Adipocyte (in vitro differentiated cells): ENCODE measurements around the gene DCST2.
"Not testable (repeated sequence)": the region's sequence is repeated elsewhere in the genome, so short reads cannot be mapped to it uniquely, and the experiment has no call there.

ENCODE experiments used
- DNase-seq: peaks from one replicate; pipeline ENCODE4 v3.0.0-alpha.2; 2015; ENCODE audit warnings: low read depth
- H3K27me3 ChIP-seq: replicated peaks from 2 replicates; pipeline ENCODE4 v1.7.0; 2013; ENCODE audit warnings: mild to moderate bottlenecking, low read length, moderate library complexity; ENCODE audit not compliant: control insufficient read depth, insufficient read depth
- H3K36me3 ChIP-seq: 2 replicates; pipeline ENCODE4 v1.7.0; 2013; ENCODE audit warnings: low read length, mild to moderate bottlenecking, moderate library complexity; ENCODE audit not compliant: control insufficient read depth, insufficient read depth, severe bottlenecking
- H3K4me1 ChIP-seq: 2 replicates; pipeline ENCODE4 v1.7.0; 2013; ENCODE audit warnings: mild to moderate bottlenecking, low read length, moderate library complexity; ENCODE audit not compliant: control insufficient read depth, insufficient read depth
- H3K4me3 ChIP-seq: 2 replicates; pipeline ENCODE4 v1.7.0; 2013; ENCODE audit warnings: mild to moderate bottlenecking, low read length, moderate library complexity
- H3K9ac ChIP-seq: 2 replicates; pipeline ENCODE4 v1.7.0; 2013; ENCODE audit warnings: mild to moderate bottlenecking, low read length, moderate library complexity
- H3K9me3 ChIP-seq: 2 replicates; pipeline ENCODE4 v1.7.0; 2013; ENCODE audit warnings: mild to moderate bottlenecking, low read length, moderate library complexity; ENCODE audit not compliant: control insufficient read depth

The DCST2 gene

DNA sequence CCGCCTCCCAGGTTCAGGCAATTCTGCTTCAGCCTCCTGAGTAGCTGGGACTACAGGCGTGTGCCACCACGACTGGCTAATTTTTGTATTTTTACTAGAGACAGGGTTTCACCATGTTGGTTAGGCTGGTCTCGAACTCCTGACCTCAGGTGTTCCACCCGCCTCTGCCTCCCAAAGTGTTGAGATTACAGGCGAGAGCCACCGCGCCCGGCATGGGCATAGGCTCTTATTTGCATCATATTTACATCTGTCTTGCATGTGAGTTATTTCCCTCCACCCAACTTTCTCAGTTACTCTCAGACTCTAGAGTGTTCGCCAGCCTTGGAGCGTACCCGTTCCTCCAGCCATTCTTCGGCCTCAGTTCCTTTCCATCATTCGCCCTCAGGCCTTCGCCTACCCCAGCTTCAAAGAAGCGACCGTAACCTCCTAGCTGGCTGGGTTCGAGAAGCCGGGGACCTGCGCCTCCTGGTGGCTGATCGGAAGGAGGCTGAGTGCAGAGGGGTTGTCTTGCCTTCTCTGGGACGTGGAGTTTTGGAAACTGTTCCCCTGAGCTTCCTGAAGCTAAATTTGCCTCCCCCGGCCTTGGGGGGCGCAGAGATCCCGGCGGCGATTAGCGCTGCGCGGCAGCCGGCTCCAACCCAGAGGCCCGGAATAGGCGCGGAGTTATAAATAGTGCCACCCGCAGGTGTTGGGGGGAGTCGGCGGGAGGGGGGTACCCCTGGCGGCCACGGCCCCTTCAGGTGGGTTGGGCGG, 34.6 kb downstream of the DCST2 start:
- H3K36me3 ChIP-seq: no peaks in the 10 kb centered on the region
- DNase-seq: peak; percentile 82
- no peaks in the 10 kb centered on the region for H3K9me3 ChIP-seq
- peaks cover 26% of the 10 kb centered on the region for H3K4me1 ChIP-seq
- peak overlapping the region; percentile 22 for H3K9ac ChIP-seq
- peak overlapping the region; percentile 62 for H3K4me3 ChIP-seq
- no peaks in the 10 kb centered on the region for H3K27me3 ChIP-seq

DNA sequence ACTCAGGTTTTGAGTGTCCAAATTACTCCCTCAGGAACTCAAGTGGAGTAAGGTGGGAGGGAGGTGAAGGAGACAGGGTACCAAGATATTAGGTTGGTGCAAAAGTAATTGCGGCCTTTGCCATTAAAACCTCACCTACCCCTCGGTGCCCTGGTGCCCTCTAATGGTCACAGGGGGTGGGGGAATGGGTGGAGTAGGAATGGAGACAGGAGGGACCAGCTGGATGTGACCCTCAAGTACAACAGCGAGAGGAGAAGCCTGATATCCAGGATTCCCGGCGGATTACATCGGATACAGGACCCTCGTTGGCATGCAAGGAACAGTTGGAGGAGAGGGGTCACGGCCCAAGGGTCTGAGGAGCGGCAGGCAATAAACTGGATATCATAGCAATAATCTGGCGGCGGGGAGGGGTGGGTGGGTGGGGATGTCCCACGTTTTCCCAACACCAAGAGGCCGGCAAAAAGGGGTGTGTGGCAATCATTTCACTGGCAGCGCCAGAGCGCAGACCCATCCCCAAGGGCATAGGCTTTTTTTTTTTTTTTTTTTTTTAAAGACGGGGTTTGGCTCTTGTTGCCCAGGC, 35.3 kb downstream of the DCST2 start:
- no peaks in the 10 kb centered on the region for H3K36me3 ChIP-seq
- no peak for DNase-seq
- H3K9ac ChIP-seq: no peak overlapping the region
- H3K9me3 ChIP-seq: no peaks in the 10 kb centered on the region
- peaks cover 26% of the 10 kb centered on the region for H3K4me1 ChIP-seq
- no peak overlapping the region for H3K4me3 ChIP-seq
- no peaks in the 10 kb centered on the region for H3K27me3 ChIP-seq

DNA sequence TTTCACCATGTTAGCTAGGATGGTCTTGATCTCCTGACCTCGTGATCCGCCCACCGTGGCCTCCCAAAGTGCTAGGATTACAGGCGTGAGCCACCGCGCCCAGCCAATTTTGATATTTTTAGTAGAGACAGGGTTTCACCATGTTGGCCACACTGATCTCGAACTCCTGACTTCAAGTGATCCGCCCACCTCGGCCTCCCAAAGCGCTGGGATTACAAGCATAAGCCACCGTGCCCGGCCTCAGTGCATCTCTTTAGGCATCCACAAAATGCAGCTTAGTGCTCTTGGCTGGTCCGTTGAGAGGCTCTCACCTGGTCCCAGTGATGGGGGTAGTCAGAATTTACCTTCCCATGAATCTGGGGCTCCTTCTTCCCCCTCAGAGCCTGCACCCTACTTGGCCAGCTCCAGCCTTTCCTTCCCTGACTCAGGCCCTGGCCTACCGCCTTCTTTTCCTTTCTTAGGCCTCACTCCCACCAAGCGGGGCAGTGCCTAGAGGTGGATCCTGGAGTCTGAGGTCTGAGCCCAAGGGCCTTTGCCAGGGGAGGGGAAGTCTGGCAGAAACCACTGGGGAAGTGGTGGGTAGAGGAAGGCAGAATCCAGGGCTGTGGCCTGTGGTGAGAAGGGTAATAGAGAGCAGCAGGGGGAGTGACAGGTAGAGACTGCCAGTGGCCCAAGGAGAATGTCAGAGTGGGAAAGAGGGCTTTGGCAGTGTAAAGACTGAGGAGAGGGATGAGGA, 36.4 kb downstream of the DCST2 start:
- peaks cover 32% of the 10 kb centered on the region for H3K4me1 ChIP-seq
- no peak for DNase-seq
- no peak overlapping the region for H3K4me3 ChIP-seq
- no peaks in the 10 kb centered on the region for H3K9me3 ChIP-seq
- H3K27me3 ChIP-seq: no peaks in the 10 kb centered on the region
- H3K9ac ChIP-seq: peak overlapping the region; percentile 34
- H3K36me3 ChIP-seq: no peaks in the 10 kb centered on the region

DNA sequence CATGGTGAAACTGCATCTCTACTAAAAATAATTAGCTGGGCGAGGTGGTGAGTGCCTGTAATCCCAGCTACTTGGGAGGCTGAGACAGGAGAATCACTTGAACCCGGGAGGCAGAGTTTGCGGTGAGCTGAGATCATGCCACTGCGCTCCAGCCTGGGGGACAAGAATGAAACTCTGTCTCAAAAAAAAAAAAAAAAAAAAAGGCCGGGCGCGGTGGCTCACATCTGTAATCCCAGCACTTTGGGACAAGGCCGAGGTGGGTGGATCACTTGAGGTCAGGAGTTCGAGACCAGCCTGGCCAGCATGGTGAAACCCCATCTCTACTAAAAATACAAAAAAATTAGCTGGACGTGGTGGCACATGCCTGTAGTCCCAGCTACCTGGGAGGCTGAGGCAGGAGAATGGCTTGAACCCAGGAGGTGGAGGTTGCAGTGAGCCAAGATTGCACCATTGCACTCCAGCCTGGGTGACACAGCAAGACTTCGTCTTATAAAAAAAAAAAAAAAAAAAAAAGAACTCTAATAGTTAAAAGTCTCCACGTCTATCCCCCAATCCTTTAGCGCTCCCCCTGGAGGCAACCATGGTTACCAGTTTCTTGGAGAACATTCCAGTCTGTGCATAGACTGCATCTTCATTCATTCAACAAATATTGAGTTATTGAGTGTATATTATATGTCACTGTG, 38.1 kb downstream of the DCST2 start:
- H3K4me3 ChIP-seq, H3K36me3 ChIP-seq, H3K9me3 ChIP-seq, H3K9ac ChIP-seq, H3K27me3 ChIP-seq: not testable (repeated sequence)
- H3K4me1 ChIP-seq: peaks cover 30% of the 10 kb centered on the region
- DNase-seq: peak; percentile 88

DNA sequence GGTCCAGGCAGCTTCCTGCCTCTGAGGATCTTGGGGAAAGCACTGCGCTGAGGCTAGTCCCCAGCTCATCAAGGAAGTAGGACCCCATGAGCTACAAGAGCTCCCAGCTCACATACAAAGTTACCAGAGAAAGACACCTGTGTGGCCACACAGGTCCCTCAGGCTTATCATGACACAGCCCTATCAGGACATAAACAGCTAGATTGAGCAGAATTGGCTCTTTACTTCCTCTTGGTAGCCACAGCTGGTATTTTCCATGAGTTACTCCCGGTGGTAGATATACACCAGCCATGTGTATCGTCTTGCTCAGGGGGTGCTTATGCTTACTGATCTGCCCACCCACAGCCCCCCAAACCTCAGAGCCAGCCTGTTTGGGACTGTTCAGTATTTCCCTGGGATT, 39.0 kb downstream of the DCST2 start:
- no peak for DNase-seq
- no peak overlapping the region for H3K9ac ChIP-seq
- H3K9me3 ChIP-seq: no peaks in the 10 kb centered on the region
- H3K27me3 ChIP-seq: no peaks in the 10 kb centered on the region
- peaks cover 22% of the 10 kb centered on the region for H3K4me1 ChIP-seq
- peaks cover 9% of the 10 kb centered on the region for H3K36me3 ChIP-seq
- H3K4me3 ChIP-seq: no peak overlapping the region

GRCh38 chr1:154994269-154994587, 39.4 kb downstream of the DCST2 start:
- H3K9ac ChIP-seq: no peak overlapping the region
- peaks cover 21% of the 10 kb centered on the region for H3K4me1 ChIP-seq
- no peak overlapping the region for H3K4me3 ChIP-seq
- DNase-seq: no peak
- no peaks in the 10 kb centered on the region for H3K27me3 ChIP-seq
- H3K36me3 ChIP-seq: peaks cover 10% of the 10 kb centered on the region
- H3K9me3 ChIP-seq: no peaks in the 10 kb centered on the region

DNA sequence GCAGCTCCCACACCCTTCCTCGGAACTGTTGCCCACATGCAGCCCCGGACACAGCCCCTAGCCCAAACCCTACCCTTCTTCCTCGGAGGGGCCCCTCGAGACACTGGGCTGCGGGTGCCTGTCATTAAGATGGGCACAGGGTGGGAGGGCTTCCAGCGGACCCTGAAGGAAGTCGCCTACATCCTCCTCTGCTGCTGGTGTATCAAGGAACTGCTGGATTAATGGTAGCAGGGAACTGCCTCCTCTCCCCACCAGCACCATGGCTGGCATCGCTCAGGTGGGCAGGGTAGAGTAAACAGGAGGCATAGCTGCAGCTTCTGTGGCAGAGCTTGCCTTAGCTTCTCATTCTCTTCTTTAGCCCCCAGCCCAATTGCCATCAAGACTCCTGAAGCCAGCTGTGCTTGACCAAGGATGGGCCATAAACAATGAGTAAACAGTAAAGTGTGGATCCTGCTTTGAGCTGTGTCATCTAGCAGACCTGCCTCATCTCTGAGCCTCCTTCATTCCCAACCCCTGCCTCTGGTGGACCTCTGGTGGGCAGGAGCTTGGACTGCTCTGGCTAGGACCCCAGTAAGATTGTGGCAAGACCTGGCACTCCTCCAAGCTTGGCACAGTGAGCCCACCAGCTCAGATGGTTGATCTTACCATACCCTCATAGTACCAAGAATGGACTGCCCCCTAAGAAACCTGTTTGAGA, 39.9 kb downstream of the DCST2 start, which contains the start of gene LENEP:
TSS of gene LENEP (plus strand) at position 15 of the 697 bp plus-strand sequence. CDS start at position 37, 22 bp downstream.
- peaks cover 15% of the 10 kb centered on the region for H3K36me3 ChIP-seq
- peaks cover 16% of the 10 kb centered on the region for H3K4me1 ChIP-seq
- H3K4me3 ChIP-seq: no peak within 1 kb of the TSS
- H3K27me3 ChIP-seq: no peaks in the 10 kb centered on the region
- peak within 1 kb of the TSS; percentile 43 for H3K9ac ChIP-seq
- DNase-seq: no peak
- no peaks in the 10 kb centered on the region for H3K9me3 ChIP-seq

DNA sequence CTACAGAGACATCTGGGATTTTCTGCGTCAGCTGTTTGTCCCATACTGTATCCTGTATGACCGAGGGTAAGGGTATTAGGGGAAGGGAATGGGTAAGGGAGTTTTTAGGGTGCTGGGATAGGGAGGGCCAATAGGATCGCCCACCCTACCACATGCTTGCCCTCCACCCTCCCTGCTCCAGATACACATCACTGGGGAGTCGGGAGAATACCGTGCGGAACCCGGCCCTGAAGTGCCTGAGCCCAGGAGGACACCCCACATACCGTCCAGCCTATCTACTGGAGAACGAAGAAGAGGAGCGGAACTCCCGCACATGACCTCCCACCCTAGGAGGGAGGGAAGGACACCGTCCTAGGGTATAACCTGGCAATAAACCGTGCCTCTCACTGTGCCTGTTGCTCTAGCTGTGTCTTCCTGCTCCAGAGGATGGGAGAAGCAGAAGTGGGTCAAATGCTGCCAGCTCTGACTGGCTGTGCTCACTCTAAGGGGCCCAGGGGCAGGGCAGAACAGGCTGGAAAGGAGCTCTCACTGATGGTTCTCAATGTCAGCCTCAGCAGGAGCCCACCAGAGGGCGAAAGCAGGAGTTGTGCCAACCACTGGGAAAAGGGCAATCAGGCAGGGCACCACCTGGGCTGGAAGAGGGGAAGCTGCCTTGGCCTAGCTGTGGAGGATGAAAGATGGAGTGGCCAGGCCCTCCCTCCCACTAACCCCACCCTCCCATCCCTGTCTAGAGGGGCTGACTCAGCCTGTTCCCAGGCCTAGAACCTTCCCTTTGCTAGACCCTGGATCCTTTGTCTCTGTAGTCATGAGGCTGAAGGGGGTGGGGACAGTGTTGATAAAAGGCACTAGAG, 40.6 kb downstream of the DCST2 start:
- Histone ChIP-seq H3K4me3 (no peak overlapping the region), H3K9me3 (no peaks in the 10 kb centered on the region), H3K27me3 (no peaks in the 10 kb centered on the region), H3K36me3 (peaks cover 23% of the 10 kb centered on the region), H3K4me1 (peaks cover 14% of the 10 kb centered on the region), H3K9ac (peak overlapping the region; percentile 43)
- DNase-seq: no peak

- H3K27me3 ChIP-seq: no peaks in the 10 kb centered on the region
- H3K9ac ChIP-seq: no peak overlapping the region
- H3K4me1 ChIP-seq: peaks cover 20% of the 10 kb centered on the region
- no peak for DNase-seq
- H3K4me3 ChIP-seq: no peak overlapping the region
- H3K9me3 ChIP-seq: no peaks in the 10 kb centered on the region
- peaks cover 26% of the 10 kb centered on the region for H3K36me3 ChIP-seq
These were observed 43.3 kb downstream of the DCST2 start for GRCh38 chr1:154990276-154990675.

DNA sequence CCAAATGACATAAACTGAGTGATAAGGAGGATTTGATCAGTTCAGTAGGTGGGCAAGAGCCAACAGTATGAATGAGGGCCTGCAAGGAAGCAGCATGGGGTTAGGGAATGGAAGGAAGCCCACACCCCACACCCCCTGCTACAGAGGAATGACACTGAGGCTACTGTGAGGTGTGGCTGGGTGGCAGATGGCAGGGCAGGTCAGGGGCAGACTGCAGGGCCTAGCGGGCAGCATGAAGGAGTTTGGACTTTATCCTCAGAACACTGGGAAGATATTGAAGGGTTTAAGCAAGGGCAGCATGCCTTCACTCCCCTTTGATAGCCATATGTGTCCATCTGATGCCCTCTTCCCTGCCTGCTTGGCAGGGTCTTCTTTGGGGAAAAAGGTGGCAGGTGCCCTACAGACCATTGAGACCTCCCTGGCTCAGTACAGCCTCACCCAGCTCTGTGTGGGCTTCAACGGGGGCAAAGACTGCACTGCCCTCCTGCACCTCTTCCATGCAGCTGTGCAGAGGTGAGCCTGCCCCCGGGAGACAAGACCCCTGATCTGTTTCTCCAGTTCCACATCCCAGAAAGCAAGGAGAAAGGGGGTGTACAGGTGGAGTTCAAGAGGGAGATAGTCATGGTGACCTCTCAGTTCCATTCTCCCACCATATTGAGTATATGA, 44.3 kb downstream of the DCST2 start:
- H3K9me3 ChIP-seq: no peaks in the 10 kb centered on the region
- DNase-seq: no peak
- peaks cover 22% of the 10 kb centered on the region for H3K4me1 ChIP-seq
- H3K4me3 ChIP-seq: no peak overlapping the region
- no peaks in the 10 kb centered on the region for H3K27me3 ChIP-seq
- H3K9ac ChIP-seq: no peak overlapping the region
- peaks cover 26% of the 10 kb centered on the region for H3K36me3 ChIP-seq
